ENCODE data around the gene PRR16.
"Not testable (repeated sequence)": the region's sequence is repeated elsewhere in the genome, so short reads cannot be mapped to it uniquely, and the experiment has no call there.

The PRR16 gene

DNA sequence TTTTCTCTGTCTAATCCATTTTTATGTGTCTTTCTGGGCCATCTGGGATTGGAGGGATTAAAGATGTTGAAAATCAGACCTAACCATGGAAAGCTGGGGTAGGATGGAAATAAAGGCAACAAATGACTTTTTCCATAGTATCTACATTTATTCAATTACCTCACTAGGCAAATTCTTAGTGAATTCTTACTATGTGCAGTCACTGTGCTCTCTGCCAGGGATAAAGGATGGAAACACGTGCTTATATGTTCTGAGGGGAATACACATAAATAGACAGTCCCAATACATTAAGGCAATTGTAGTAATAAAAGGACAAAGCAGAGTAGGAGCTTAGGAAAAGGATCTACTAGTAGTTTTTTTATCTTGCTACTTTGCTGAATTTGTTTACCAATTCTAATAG is 214.2 kb downstream of the PRR16 start:
- peak; percentile 71 for DNase-seq

DNA sequence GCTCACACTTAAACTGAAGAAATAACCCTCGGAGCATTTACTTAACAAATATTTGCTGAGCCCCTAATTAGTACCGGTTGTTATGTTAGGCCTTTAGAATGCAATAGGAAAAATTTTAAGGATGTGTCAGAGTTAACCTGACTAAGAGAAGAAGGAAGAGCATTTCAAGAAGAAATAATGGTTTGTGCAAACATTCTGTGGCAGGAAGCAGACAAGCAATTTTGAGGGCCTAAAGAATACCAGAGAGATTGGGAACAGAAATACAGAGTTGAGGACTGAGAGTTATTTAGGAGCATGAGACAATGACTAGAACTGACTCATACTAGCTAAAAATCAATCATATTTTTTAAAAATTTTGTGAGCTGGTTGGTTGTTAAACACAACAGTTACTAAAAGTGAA is 218.8 kb downstream of the PRR16 start:
- peak; percentile 79 for DNase-seq

DNA sequence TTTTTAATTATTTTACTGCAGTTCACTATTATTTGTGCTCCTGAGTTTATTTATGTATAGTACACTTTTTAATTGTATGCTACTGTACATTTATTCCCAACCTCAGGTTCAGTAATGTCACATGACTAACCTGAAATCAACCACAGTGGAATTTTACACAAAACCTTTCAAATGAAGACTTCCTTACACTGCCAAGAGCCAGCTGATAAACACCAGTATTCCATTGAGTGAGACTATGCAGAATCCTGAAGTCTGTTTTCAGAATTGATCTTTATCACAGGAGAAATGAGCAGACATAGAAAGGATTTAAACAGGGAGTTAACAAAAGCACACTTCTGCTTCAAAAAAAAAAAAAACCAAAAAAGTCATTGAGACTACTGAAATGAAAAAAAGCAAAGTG is 219.5 kb downstream of the PRR16 start:
- peak; percentile 32 for DNase-seq

DNA sequence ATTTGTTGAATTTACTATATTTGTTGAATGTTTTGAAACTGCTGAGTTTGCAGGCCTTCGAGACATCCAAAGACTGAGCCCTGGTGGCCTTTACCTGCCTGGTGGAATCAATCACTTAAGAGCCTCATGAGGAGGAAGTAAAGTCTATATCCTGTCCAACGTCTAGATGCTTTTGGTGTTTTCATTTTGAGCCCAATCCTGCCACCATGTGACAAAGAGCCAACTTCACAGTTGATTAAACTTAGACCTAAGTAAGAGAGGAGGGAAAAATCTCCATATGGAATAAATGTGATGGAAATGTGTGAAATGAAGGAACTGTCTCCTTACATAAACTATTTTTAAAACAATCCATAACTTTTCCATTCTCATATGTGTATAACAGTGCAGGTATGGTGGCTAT is 220.1 kb downstream of the PRR16 start:
- peak; percentile 62 for DNase-seq

DNA sequence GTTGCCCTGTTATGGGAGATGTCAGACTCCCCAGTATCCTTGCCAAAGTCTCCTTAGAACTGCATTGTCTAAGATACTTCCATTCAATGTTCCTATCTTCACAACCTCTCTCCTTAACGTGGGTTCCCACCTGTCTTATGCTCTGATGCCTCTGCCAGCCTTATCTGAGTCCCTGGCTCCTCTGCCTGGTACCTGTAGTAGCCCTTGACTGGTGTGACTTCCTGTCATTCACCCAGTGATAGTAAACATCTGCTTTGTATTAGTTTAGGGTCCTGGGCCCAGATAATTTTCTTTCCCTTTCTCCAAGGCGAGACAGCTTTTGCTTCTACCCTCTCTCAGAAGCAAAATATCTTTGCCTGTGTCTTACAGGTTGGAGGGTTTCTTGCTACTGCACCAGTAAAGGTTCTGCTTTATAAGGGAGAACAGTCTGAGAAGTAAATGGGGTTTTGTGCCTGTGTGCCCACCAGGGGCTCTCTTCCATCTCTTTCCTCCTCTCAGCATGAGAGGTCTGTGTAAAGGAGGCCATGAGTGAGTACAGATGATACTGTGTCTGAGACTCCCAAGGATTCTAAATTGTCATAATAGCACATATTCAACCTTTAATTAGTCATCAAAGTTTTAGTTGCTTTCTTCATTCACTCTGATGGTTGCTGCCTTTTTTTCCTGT is 220.8 kb downstream of the PRR16 start:
- peak; percentile 17 for DNase-seq

DNA sequence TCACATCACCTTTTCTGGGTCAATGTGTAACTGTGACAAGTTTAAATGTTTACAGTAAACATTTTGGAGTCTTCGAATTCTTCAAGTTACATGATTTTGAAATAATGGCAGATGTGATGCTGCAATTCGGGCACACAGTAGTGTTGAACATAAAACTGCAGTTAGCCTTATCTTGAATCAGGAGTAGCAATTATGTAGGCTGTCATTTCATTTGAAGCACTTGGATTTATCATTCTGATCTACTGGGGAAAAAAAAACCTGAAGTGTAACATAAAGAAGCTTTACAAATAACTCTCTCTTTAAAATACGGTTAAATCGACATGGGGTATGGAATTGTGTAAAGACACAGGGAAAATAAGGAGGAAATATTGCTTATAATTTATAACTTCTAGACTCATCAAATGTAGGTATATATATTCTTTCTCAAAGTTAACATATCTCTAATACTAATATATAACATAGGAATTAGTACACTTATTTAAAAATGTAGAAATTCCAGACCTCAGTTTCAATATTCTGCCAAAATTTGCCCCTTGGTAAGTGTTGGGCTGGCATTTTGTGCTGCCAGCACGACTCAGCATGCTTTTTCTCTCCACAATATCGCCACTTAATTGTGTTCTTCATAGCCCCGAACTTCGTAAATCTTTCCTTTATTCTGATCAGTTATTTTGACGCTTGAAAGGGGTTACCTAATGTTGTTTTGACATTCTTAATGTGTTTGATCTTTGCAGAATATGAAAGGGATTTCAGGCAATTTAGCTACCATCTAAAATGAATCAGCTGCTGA is 226.7 kb downstream of the PRR16 start:
- DNase-seq, result no peak

DNA sequence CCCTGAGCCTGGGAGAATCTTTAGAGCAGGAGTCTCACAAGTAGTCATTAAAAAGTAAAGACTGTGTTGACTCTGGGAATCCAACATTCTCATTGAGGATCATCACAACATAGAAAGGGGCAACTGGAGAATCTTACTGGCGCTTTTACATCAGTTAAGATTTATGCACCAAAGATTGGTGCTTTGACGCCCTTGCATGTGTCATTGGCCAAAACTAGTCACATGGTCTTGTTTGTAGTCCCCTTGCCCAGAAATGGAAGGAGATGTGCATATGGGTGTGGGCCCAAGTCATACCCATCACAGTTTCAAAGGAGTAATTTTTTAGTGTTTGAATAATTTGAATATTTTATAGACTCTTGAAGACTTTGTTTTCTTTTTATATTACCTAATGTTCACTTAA is 228.2 kb downstream of the PRR16 start:
- DNase-seq, result no peak

DNA sequence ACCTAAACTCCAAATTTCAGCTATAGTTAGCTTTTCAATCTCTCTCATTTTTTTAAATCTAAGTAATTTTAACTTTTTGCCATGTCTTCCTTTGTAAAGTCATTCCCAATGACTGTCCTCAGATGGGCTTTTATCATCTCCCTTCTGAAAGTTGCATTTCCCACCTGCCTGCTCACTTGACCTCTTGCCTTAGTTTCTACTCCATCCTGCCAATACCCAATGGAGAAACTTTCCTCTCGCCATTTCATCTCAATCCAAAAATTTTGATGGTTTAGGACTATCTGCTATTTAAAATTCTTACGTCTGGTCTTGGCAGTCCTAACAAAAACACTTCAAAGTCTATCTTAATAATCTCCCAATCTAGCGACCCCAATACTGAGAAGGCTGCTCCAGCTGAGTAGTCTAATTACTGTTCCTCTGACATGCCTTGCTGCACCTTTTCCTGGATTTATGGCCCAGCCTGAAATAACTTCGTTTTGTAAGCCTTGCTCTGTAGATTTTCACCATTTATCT is 231.3 kb downstream of the PRR16 start:
- no peak for DNase-seq

DNA sequence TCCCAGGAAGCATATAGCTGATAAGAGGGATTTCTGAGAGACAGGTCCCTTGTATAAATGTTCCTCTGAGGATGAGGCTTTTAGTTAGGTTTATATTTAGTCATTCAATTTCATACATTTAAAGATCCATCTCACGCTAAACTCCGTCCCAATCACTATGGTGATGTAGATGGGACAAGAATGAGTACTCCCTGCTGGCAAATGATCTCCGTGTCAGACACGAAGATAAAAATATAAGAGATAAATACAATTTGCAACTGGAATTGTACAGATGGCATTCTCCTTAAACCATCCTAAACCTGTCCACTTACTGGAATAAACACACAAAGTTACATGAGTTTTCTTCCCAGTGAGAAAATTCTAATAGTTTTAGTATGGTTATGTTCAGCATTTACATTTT is 233.0 kb downstream of the PRR16 start:
- DNase-seq, result no peak

DNA sequence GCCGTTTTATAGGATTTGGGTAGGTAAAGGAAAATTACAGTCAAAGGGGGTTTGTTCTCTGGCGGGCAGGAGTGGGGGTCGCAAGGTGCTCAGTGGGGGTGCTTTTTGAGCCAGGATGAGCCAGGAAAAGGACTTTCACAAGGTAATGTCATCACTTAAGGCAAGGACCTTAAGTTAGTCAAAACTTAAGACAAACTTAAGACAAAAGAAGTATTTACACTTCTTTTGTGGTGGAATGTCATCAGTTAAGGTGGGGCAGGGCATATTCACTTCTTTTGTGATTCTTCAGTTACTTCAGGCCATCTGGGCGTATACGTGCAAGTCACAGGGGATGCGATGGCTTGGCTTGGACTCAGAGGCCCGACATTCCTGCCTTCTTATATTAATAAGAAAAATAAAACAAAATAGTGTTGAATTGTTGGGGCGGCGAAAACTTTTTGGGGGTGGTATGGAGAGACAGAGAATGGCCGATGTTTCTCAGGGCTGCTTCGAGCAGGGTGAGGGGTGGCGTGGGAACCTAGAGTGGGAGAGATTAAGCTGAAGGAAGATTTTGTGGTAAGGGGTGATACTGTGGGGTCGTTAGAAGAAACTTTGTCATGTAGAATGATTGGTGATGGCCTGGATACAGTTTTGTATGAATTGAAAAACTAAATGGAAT is 233.7 kb downstream of the PRR16 start:
- not testable (repeated sequence) for DNase-seq

DNA sequence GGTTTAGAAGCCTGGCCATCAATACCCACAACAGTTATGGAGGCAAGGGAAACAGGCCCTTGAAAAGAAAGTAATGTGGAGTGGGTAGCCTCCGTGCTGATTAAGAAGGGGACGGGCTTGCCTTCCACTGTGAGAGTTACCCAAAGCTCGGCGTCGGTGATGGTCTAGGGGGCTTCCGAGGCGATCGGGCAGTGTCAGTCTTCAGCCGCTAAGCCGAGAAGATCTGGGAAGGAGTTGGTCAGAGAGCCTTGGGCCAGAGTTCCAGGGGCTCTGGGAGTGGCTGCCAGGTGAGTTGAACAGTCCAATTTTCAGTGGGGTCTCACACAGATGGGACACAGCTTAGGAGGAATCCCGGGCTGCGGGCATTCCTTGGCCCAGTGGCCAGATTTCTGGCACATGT is 236.6 kb downstream of the PRR16 start:
- not testable (repeated sequence) for DNase-seq

DNA sequence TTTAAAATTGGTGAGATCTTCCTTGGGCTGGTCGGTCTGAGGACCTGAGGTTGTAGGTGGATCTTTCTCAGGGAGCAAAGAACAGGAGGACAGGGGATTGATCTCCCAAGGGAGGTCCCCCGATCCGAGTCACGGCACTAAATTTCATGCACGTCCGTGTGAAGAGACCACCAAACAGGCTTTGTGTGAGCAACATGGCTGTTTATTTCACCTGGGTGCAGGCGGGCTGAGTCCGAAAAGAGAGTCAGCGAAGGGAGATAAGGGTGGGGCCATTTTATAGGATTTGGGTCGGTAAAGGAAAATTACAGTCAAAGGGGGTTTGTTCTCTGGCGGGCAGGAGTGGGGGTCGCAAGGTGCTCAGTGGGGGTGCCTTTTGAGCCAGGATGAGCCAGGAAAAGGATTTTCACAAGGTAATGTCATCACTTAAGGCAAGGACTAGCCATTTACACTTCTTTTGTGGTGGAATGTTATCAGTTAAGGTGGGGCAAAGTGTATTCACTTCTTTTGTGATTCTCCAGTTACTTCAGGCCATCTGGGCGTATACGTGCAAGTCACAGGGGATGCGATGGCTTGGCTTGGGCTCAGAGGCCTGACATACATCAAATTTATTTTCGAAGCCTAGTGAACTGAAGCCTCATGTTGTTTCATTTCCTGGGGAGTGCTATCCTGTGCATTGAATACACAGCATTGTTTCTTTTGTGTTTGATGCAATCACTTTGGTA is 238.9 kb downstream of the PRR16 start:
- not testable (repeated sequence) for DNase-seq

DNA sequence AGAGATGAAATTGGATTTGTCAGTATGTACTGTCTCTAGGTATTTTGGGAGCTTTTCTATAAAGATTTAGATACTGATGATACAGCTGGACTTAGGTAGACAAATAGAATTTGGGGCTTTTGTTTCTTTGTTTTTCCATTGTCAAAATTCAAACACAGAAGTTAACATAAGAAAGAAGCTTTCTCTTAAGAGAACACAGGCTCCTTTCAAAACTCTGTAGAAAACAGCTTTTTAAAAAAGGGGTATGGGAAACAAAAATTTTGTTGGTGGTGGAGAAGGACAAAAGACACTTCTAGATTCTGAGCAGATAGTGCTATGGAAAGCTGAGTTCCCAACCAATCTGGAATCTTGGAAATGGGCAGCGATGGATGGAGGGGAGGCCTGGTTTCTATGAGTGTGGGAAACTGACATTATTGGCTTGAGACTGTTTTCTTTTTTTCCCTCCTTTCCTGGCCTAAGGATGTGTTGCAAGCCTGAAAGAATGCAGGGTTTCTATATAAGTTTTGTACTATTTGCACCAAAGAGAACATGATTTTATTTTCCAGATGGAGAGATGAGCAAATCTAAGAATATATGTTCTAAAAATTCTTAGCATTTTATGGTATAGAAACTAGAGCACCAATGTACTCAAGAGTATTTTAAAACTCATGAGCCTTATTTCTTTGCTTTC is 240.0 kb downstream of the PRR16 start:
- no peak for DNase-seq

DNA sequence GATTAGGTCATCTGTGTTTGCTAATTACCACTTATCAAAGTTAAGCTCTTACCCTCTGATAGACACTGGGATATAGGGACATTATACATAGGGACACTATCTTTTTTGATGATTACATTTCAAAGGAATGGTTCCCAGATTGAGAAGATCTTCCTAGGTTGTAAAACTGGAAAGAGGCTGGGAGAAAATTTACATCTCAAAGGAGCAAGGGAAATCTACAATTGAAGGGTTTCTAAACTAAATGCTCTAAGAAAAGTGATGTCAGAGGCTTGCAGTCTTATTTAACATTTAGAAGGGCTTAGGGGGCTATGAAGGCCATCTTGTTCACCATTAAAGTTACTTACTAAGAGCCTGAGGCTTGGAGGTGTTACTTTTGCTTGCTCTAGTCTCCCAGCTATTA is 242.8 kb downstream of the PRR16 start:
- no peak for DNase-seq

DNA sequence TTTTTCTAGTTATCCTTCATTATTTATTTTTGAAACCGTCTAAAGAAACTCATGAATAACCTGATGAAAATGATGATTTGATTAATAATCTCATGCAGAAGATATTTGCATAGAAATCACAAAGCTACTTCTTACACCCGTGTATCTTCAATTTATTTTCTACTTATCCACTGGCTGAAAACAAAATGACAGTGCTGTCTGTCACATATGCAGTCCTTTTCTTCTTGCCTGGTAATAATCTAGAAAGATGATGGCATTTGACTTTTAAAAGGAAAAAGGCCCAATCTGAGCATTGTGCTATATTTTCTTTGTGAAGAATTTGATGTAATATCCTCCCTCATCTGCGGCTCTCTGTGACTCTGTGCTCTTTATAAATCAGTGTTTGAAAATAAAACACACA is 253.3 kb downstream of the PRR16 start:
- DNase-seq, result no peak

DNA sequence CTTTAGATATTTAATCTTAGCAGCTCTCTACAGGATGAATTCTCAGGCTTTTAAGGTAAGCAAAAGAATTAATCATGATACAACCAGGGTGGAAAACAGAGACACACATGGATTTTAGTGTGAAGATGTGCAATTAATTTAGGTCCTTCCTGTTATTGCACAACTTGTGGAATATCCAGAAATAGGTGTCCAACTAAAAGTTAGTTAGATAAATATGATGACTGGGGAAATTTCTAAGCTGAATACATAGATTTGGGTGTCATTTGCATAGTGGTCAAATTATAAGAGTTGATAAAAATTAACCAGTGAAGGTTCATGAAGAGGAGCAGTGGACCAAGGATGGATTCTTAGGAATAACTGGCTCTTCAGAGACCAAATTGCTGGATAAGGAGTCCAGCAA is 266.1 kb downstream of the PRR16 start:
- no peak for DNase-seq

DNA sequence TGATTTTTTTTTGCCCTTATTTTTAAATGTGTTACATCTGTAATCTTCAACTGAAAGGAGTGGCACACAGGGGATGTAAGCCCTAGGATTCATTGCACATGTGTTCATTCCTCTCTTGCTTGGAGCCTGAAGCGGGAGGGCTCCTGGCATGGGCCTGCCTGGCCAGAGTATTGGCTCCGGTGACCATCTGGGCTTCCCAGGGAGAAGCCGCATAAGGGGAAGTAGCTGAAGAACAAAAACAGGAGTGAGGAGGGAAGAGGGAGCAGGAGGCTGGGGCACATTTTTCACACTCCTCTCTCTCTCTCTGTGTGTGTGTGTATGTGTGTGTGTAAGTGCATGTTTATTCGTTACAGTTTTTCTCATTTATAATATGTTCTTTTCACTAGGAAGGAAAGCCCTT is 269.9 kb downstream of the PRR16 start:
- DNase-seq, result peak; percentile 25

DNA sequence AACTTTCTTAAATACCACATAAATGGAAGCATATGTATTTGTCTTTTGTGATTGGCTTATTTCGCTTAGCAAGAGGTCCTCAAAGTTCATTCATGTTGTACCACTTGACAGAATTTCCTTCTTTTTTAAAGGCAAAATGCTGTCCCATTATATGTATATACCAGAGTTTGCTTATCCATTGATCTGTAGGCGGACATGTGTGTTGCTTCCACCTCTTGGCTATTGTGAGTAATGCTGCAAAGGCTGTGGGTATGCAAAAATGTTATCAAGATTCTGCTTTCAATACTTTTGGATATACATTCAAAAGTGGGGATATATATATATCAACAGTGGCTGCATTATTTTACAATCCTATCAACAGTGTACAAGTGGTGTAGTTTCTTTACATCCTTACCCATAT is 271.0 kb downstream of the PRR16 start:
- DNase-seq, result peak; percentile 15

All from fibroblast of upper back skin (primary cell).